ENCODE results near the gene ZBTB47.

ZBTB47 gene

DNA sequence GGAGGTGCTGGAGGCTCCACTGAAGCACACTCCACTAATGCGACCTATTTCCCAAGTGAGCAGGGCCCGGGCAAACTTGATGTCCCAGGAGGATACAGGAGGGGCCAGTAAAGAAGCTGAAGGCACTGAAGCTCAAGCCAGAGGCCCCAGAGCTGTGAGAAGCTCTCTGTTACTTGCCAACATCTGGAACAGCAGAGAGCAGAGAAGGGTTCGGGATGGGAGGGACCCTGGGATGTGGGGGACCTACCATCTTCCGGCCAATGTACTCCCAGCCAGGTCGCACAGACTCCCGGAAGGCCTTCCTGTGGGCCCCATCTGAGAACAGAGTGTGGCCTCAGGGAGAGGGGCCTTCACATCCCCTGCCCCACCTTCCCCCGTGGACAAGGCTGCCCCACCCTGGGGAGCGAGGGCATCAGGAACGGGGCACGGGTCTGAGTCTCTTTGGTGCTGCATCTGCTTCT lies 46.0 kb downstream of the ZBTB47 start:
- DNase-seq (ENCODE audit: low spot score): no peak

DNA sequence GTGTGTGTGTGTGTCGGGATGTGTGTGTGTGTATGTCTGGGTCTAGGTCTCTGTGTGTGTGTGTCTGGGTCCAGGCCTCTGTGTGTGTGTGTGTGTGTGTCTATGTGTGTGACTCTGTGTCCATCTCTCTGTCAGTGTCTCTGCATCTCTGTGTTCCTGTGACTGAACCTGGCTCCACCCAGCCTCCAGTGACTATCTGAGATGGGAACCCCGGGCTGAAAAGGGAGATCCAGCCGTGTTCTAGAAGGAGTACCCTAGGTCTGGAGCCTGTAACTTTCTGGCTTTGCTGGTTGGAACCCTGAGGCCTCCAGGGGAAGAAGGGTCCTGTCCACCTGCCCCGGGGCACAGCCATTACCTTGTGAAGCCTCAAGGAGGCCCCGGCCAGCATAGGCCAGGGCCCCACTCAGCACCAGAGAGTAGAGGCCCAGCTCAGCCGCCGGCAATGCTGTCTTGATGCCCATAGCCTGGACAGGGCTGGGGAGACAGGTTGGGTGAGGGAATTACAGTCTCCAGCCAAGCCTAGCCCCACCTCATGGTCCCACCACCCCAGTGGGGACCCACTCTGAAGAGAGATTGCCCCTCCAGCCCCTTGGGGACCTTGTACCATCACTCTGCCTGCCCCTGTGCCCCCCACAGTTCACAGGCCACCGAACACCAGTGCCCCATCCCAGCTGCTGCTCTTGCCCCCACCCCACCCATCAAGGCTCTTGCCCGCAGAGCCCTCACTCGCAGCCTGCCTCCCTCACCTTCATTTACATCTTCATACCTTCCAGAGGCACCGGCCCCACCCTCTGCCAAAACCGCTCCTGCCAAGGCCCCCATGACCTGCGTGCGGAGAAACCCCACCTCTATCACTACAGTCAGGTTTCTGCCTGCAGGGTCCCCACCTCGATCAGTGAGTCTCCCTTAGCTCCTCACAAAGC lies 47.1 kb downstream of the ZBTB47 start:
- no peak for DNase-seq (ENCODE audit: low spot score)

DNA sequence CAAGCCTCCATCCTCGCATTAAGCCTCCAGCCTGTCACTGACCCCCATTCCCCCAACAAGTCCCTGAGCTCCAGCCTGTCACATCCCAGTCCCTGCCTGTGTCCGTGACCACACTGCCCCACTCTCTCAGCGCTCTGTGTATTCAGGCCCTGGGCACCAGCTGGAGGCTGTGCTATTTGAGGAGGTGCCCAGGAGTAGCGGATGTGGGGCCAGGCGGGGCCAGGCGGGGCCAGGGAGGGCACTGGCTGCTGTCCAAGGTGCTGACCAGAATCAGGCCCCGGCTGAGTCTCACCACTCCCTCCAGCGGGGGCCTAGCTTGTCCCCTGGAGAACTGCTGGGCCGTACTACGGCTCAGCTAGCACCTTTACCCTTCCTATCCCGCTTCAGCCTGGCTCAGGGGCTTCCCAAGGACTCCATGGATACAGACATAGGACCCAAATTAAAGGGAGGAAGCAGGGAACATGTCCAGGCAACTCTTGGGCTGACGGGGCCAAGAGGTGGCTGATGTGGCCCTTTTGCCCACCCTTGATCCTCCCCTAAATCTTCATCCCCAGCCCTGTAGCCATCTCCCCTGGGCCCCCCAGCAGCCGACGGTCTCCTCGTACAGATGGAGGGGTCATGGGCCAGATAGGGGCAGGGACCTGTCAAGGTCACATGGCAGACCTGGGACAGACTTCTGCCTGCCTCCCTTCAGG lies 48.0 kb downstream of the ZBTB47 start:
- DNase-seq (ENCODE audit: low spot score): peak; percentile 37

DNA sequence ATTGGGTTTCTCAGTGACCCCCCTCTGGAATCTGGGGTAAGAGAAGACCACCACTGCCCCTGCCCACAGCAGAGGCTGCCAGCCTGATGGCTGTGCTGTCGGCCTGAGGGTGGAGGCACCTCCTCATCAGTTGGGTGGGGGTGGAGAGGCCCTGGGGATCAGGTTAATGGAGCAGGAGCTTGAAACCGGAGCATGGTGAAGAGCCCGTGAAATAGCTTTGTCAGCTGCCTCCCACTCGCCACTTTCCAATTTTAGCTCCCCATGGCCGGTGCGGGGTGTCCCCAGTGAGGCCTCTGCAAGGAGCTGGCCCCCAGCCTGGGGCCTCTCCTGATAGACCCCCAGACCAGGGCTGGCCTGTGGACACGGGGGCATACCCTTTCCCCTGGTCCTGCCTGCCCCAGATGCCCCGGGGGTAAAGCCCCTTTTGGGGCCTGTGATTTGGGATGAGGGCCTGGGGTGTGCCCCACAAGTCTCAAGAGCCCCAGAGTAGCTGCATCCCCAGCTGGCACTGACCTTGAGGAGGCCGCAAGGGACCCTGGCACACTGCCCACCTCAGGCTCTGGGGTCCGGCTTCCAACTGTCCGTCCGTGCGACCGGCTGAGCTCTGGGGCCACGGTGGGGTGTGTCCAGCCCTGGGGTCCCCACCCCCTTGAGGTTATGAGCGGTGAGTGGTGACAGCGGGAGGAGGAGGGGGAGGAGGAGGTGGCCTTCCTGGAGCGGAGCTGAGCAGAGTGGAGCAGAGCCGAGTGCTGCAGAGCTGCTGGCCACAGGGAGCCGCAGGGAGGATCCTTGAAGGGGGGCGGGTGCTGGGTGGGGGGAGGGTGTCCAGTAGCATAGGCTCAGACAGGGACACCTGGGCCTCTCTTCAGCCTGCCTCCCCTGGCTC lies 48.8 kb downstream of the ZBTB47 start, which contains the start of gene HHATL:
TSS of gene HHATL (minus strand) at position 733 of the 886 bp plus-strand sequence. CDS start 1,972 bp downstream, outside the sequence.
- DNase-seq (ENCODE audit: low spot score): no peak

- no peak for DNase-seq (ENCODE audit: low spot score)
Measured at GRCh38 chr3:42702982-42703694, 49.6 kb downstream of the ZBTB47 start.

GRCh38 chr3:42703695-42704025 lies 50.2 kb downstream of the ZBTB47 start:
- DNase-seq (ENCODE audit: low spot score): no peak

- DNase-seq (ENCODE audit: low spot score): no peak
Measured at GRCh38 chr3:42704136-42704841, 50.8 kb downstream of the ZBTB47 start.

- no peak for DNase-seq (ENCODE audit: low spot score)
Measured at GRCh38 chr3:42705058-42705767, 51.7 kb downstream of the ZBTB47 start.

DNA sequence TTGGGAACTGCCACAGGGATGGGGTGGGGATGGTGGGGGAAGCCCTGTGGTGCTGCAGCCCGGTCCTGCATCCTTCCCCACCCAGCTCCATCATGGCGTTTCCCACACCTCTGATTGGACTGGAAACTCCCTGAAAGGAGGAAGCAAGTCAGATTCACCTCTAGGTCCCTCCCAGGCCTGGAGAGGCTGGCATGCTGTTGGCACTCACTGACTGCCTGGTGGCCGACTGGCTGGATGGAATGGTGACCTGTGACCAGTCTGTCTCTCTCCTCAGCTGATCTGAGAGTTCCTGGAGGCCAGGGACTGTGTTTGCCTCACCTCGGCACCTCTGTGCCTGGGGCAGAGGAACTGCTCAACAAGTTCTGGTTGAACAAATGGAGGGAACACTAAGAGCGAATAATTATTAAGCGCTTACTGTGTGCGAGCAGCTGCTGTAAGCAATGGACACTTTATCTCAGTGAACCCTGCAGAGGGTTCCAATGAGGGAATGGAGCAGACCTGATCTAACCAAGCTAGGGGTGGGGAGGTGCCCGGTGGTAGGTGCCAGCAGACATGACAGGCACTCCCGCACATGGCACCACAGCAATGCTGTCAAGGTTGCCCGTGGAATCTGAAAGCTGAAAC lies 52.6 kb downstream of the ZBTB47 start:
- no peak for DNase-seq (ENCODE audit: low spot score)

DNA sequence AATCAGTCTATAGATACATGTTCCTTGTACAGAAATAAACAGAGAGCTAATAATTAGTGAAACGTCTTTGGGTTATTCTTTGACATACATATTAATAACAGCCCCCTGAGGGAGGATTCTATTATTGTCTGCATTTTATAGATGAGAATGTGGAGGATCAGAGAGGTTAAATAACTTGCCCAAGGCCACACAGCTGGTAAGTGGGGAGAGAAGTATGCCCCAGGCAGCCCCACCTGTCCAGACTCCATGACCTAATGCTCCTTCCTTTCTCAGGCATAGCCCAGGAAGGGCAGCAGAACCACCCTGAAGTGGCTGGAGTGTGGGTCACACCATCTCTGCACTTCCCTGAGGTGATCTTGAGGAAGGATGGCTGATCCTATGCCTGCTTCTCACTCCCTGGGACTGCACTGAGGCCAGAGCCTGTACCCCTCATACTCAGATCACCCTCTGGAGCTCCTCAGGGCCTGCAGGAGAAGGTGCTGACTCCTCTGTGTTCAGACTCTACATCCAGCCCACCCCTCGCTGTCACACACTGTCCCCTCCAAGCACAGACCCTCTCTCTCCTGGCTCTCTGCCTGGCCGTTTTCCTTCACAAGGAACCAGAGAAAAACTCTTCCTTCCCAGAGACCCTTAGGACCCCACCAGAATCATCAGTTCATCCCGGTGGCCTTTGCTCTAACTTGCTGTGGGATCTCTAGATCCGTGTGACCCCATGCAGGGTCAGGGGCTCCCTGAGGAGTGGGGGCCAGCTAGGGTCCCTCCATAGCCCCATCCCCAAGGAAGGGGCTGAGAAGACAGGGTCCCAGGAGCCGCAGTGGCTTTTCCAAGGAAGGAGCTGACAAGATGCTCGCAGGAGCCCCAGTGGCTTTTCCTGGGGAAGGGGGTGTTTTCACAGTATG lies 53.5 kb downstream of the ZBTB47 start:
- no peak for DNase-seq (ENCODE audit: low spot score)

- DNase-seq (ENCODE audit: low spot score): no peak
Measured at GRCh38 chr3:42707620-42708355, 54.3 kb downstream of the ZBTB47 start.

DNA sequence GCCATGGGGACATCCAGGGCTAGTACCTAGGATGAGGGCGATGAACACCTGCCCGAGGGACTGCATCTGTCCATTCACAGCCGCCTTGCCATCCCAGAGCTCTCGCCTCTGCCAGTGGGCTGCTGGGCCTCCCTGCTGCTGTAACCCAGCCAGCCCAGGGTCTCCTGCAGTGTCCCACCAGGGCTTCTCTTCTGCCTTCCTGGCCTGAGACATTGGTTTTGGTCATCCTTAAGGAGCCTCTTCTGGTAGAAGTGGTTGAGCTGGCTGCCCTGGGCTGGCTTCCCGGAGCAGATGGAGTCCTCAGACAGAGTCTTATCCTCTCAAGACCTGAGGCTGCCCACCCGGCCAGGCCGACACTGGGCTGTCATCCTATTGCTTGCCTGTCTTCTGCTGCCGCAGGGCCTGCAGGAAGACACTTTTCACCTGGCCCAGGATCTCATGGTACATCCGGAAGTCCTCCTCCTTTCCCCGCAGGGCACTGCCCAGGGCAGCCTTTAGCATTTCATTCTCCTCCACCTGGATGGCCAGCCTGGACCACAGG lies 55.2 kb downstream of the ZBTB47 start:
- DNase-seq (ENCODE audit: low spot score): no peak

GRCh38 chr3:42709621-42710020 lies 56.1 kb downstream of the ZBTB47 start:
- no peak for DNase-seq (ENCODE audit: low spot score)

DNA sequence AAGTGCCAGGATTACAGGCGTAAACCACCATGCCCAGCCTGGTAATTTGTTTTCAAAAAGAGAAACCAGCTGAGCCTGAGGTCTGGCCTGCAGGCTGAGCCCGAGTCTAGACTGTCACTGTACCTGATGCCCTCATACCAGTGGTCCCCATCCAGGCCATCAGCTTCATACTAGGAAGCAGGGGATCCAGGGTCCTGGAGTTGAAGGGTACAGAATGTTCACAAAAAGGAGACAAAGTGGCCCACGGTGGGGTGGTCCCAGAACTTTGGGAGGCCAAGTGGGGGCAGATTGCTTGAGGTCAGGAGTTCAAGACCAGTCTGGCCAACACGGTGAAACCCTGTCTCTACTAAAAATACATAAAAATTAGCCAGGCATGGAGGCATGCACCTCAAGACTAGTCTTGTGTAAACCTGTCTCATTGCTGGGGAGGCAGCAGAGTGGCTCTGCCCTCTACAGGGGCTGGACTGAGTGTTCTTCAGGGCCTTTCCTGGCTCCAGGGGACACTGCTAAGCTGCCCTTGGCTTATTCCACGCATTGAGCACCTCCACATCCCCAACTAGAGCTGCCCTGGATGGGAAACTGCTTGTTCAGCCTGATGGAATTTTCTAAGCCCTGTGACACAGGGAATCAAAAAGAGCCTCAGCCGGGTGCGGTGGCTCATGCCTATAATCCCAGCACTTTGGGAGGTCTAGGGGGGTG lies 57.0 kb downstream of the ZBTB47 start:
- DNase-seq (ENCODE audit: low spot score): no peak

GRCh38 chr3:42711491-42712343 lies 58.2 kb downstream of the ZBTB47 start:
- no peak for DNase-seq (ENCODE audit: low spot score)

DNA sequence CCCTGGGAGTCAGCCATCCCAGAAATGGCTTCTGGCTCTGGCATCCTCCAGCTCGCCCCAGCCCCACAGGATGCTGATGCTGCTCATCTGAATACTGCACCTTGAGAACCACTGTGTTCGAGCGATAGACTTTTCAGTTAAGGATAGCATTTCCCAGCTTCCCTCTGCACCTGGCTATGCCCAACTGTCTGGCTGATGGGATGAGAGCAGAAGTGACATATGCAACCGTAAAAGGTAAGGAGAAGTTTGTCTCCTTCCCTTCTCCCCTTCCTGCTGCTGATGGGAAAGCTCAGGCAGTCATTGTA lies 58.8 kb downstream of the ZBTB47 start:
- DNase-seq (ENCODE audit: low spot score): no peak
